Loucy (cell line): ENCODE results near the gene FBLN2.

ENCODE experiments used
- H2AFZ ChIP-seq: fragments of 200-600 bp; sonication (generic); 2 replicates; pipeline ENCODE4 v1.6.0; 2016; ENCODE audit warnings: antibody characterized with exemption, mild to moderate bottlenecking, low read length, moderate library complexity
- H3F3A ChIP-seq: fragments of 200-600 bp; 2 replicates; pipeline ENCODE4 v1.6.0; 2016; ENCODE audit warnings: antibody characterized with exemption, low read depth, mild to moderate bottlenecking
- H3K27me3 ChIP-seq: fragments of 200-600 bp; sonication (generic); 2 replicates; pipeline ENCODE4 v1.6.1; 2014; ENCODE audit warnings: low read length, mild to moderate bottlenecking; ENCODE audit not compliant: insufficient read depth, poor library complexity, severe bottlenecking
- H3K36me3 ChIP-seq: fragments of 200-600 bp; sonication (generic); 2 replicates; pipeline ENCODE4 v1.6.1; 2016; ENCODE audit warnings: low read length; ENCODE audit not compliant: insufficient read depth
- H3K4me1 ChIP-seq: fragments of 200-600 bp; sonication (generic); 2 replicates; pipeline ENCODE4 v1.5.1; 2014; ENCODE audit warnings: low read length, mild to moderate bottlenecking; ENCODE audit not compliant: insufficient read depth, poor library complexity, severe bottlenecking
- H3K4me2 ChIP-seq: fragments of 200-600 bp; sonication (generic); 2 replicates; pipeline ENCODE4 v1.6.0; 2014; ENCODE audit warnings: antibody characterized with exemption, low read length, low read depth, mild to moderate bottlenecking; ENCODE audit not compliant: poor library complexity, severe bottlenecking
- H3K4me3 ChIP-seq: fragments of 200-600 bp; sonication (generic); 2 replicates; pipeline ENCODE4 v1.5.1; 2014; ENCODE audit warnings: low read length, mild to moderate bottlenecking, mixed read lengths; ENCODE audit not compliant: poor library complexity, severe bottlenecking
- H3K79me2 ChIP-seq: fragments of 200-600 bp; sonication (generic); 2 replicates; pipeline ENCODE4 v1.6.1; 2014; ENCODE audit warnings: low read length; ENCODE audit not compliant: insufficient read depth
- H3K9ac ChIP-seq: fragments of 200-600 bp; sonication (generic); 2 replicates; pipeline ENCODE4 v1.6.0; 2014; ENCODE audit warnings: mild to moderate bottlenecking, low read depth, low read length, moderate library complexity; ENCODE audit not compliant: poor library complexity, severe bottlenecking
- H3K9me2 ChIP-seq: fragments of 200-600 bp; sonication (generic); replicated peaks from 2 replicates; pipeline ENCODE4 v1.6.1; 2016; ENCODE audit warnings: low read depth, low read length, mixed read lengths
- H3K9me3 ChIP-seq: fragments of 200-600 bp; sonication (generic); 2 replicates; pipeline ENCODE4 v1.6.1; 2014; ENCODE audit warnings: mild to moderate bottlenecking, antibody characterized with exemption, low read length, low read depth; ENCODE audit not compliant: insufficient read depth
- H4K20me1 ChIP-seq: fragments of 200-600 bp; sonication (generic); 2 replicates; pipeline ENCODE4 v1.6.0; 2014; ENCODE audit warnings: antibody characterized with exemption, low read length, mild to moderate bottlenecking; ENCODE audit not compliant: insufficient read depth, poor library complexity, severe bottlenecking
- CTCF ChIP-seq: fragments of 200-600 bp; sonication (generic); conservative IDR thresholded peaks from 2 replicates; pipeline ENCODE4 v1.5.1; 2014; ENCODE audit warnings: mild to moderate bottlenecking, antibody characterized with exemption, low read length
- EZH2phosphoT487 ChIP-seq: fragments of 200-600 bp; IDR thresholded peaks from 2 replicates; pipeline ENCODE4 v1.6.1; 2018; ENCODE audit warnings: antibody characterized with exemption, mild to moderate bottlenecking, moderate library complexity, borderline replicate concordance

Gene FBLN2

GRCh38 chr3:13574798-13575451 is 26.0 kb downstream of the FBLN2 start:
- H3K9me2 ChIP-seq = no peaks in the 10 kb centered on the region
- H4K20me1 ChIP-seq = no peaks in the 10 kb centered on the region
- no peaks in the 10 kb centered on the region for H3K36me3 ChIP-seq
- no peaks in the 10 kb centered on the region for H3K27me3 ChIP-seq
- no peaks in the 10 kb centered on the region for H3K79me2 ChIP-seq
- no peak for TF ChIP-seq CTCF
- no peak for TF ChIP-seq EZH2phosphoT487
- H3K4me3 ChIP-seq = no peak overlapping the region
- H3K4me2 ChIP-seq = peak overlapping the region; percentile 48
- peak overlapping the region; percentile 52 for H3K9ac ChIP-seq
- peaks cover 36% of the 10 kb centered on the region for H3K4me1 ChIP-seq
- H2AFZ ChIP-seq = no peak overlapping the region
- no peaks in the 10 kb centered on the region for H3K9me3 ChIP-seq
- H3F3A ChIP-seq = no peaks in the 10 kb centered on the region

- no peaks in the 10 kb centered on the region for H3K79me2 ChIP-seq
- H2AFZ ChIP-seq = peak overlapping the region; percentile 14; the same call in 1 of the 2 replicates
- TF ChIP-seq CTCF (no peak), EZH2phosphoT487 (no peak)
- H3K27me3 ChIP-seq = no peaks in the 10 kb centered on the region
- no peak overlapping the region for H3K4me3 ChIP-seq
- peak overlapping the region; percentile 52 for H3K9ac ChIP-seq
- no peaks in the 10 kb centered on the region for H3K9me3 ChIP-seq
- no peaks in the 10 kb centered on the region for H3K36me3 ChIP-seq
- H4K20me1 ChIP-seq = no peaks in the 10 kb centered on the region
- H3K4me2 ChIP-seq = peak overlapping the region; percentile 48
- H3K9me2 ChIP-seq = no peaks in the 10 kb centered on the region
- H3F3A ChIP-seq = no peaks in the 10 kb centered on the region
- H3K4me1 ChIP-seq = peaks cover 42% of the 10 kb centered on the region
These were observed 26.6 kb downstream of the FBLN2 start for GRCh38 chr3:13575459-13576061.

- Histone ChIP-seq H4K20me1 (no peaks in the 10 kb centered on the region), H3K9me2 (no peaks in the 10 kb centered on the region), H3K4me3 (no peak overlapping the region), H3K9ac (no peak overlapping the region), H3F3A (no peaks in the 10 kb centered on the region), H3K36me3 (no peaks in the 10 kb centered on the region), H3K9me3 (no peaks in the 10 kb centered on the region), H3K79me2 (no peaks in the 10 kb centered on the region), H3K27me3 (no peaks in the 10 kb centered on the region), H3K4me1 (peaks cover 46% of the 10 kb centered on the region), H3K4me2 (no peak overlapping the region), H2AFZ (no peak overlapping the region)
- TF ChIP-seq EZH2phosphoT487 (no peak), CTCF (no peak)
These were observed 28.5 kb downstream of the FBLN2 start for GRCh38 chr3:13577181-13578121.
